ENCODE data around the gene SLC6A3.
"Not testable (repeated sequence)": the region's sequence is repeated elsewhere in the genome, so short reads cannot be mapped to it uniquely, and the experiment has no call there.

The SLC6A3 gene

GRCh38 chr5:1439388-1440097 is 5.7 kb downstream of the SLC6A3 start:
- DNase-seq (ENCODE audit: low read depth) = no peak

DNA sequence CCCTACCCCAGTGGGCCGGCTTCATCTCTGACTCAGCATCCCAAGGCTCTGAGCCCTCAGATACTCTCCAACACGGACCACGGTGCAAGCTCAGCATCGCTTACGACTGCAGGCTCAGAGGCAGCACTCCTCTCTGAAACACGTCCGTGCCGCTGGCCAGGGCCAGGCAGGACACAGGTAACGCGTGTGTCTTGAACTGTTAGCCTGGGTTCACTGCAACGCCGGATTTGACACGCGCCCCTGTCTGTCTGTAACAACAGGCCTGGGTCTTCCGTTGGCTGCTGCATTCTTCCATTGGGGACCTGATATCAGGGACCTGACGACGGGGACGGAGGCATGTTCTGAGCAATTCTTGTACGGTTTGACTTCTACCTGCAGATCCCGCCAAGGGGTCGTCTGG is 6.4 kb downstream of the SLC6A3 start:
- DNase-seq (ENCODE audit: low read depth) = no peak

- DNase-seq (ENCODE audit: low read depth) = no peak
Observed at GRCh38 chr5:1437876-1438559, 7.2 kb downstream of the SLC6A3 start.

DNA sequence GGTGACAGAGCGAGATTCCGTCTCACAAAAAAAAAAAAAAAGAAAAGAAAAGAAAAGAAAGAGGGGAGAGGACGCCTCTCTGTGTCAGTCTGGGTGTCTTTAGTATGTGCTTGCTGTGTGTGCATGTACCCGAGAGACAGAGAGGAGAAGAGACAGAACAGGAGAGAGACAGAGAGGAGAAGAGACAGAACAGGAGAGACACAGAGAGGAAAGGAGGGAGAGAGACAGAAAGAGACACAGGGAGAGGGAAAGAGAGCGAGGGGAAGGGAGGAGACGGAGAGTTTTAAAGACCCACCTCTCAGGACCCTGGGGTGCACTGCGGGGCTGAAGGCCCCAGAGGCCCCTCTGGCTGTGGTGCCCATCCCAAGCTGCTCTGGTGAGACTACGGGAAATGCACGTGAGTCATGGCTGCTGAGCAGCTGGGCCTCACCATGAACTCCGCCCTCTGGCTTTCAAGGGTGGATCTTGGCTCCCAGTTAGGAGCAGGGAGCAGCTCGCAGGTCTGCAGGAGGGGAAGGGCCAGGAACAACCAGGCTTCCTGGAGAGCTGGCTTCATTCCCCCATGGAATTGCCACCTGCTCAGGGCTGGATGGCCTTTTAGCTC is 7.9 kb downstream of the SLC6A3 start:
- DNase-seq (ENCODE audit: low read depth) = peak; percentile 29

DNA sequence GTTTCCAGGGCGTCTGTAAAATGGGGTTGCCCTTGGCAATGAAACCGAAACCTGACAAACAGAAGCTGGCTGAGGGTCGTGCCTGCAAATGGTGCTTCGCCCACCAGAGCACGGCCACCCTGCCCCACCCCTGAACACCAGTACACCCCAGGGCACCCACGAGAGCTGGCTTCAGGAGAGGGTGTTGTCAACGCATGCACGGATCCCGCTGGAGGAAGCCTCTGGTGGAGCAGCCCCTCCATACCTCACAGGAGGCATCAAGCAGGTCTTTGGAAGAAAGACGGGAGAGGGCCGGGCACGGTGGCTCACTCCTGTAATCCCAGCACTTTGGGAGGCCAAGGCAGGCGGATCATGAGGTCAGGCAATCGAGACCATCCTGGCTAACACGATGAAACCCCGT is 8.6 kb downstream of the SLC6A3 start:
- DNase-seq (ENCODE audit: low read depth) = no peak

- DNase-seq (ENCODE audit: low read depth) = no peak
Observed at GRCh38 chr5:1436036-1436435, 9.2 kb downstream of the SLC6A3 start.

DNA sequence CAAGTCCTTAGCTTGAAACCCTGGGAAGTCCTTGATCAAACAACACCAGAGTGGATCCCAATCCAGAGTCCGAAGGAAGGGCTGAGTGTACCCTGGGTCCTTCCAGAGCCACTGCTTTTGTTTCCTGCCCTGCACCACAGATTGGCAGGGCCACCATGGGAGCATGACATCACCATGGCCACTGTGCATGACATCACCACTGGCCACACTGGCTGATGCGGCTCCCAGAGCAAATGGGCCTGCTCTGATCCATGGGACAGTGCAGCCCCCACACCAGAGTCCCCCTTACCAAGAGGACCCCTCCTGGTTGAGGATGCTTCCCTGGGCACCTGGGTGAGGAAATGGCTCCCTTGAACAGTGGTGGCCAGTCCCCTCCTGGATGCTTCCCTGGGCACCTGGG is 9.9 kb downstream of the SLC6A3 start:
- DNase-seq (ENCODE audit: low read depth) = no peak

GRCh38 chr5:1432296-1432695 is 12.9 kb downstream of the SLC6A3 start:
- DNase-seq (ENCODE audit: low read depth) = no peak

GRCh38 chr5:1431896-1432295 is 13.3 kb downstream of the SLC6A3 start:
- no peak for DNase-seq (ENCODE audit: low read depth)

DNA sequence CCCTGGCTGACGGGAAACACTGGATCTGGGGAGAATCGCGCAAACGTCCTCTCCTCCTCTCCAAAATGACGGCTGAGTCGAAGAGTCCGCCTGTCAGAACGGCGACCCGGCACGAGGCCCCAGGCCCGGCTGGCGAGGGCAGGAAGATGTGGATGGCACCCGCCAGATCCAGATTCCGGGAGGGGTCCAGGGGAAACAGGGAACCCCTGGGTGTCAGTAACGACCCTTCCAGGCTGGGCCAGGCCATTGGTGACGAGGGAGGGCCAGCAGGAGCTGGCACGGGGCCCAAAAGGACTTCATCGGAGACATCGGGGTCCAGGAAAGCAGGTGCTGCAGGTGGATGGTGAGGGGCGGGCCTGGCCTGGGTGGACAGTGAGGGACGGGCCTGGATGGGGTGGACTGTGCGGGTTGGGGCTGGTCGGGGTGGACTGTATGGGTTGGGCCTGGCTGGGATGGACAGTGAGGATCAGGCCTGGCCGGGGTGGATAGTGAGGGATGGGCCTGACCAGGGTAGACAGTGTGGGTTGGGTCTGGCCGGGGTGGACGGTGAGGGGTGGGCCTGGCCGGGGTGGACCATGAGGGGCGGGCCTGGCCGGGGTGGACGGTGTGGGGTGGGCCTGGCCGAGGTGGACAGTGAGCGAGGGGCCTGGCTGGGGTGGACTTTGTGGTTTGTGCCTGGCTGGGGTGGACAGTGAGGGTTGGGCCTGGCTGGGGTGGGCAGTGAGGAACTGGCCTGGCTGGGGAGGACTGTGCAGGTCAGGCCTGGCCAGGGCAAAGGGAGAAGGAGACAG is 14.0 kb downstream of the SLC6A3 start:
- DNase-seq (ENCODE audit: low read depth) = no peak

GRCh38 chr5:1430121-1430795 is 15.0 kb downstream of the SLC6A3 start:
- no peak for DNase-seq (ENCODE audit: low read depth)

- DNase-seq (ENCODE audit: low read depth) = no peak
Observed at GRCh38 chr5:1429496-1429895, 15.7 kb downstream of the SLC6A3 start.

- DNase-seq (ENCODE audit: low read depth) = no peak
Observed at GRCh38 chr5:1429066-1429465, 16.2 kb downstream of the SLC6A3 start.

GRCh38 chr5:1428107-1428506 is 17.1 kb downstream of the SLC6A3 start:
- no peak for DNase-seq (ENCODE audit: low read depth)

- no peak for DNase-seq (ENCODE audit: low read depth)
Observed at GRCh38 chr5:1424716-1425115, 20.5 kb downstream of the SLC6A3 start.

- DNase-seq (ENCODE audit: low read depth) = no peak
Observed at GRCh38 chr5:1423901-1424603, 21.2 kb downstream of the SLC6A3 start.

DNA sequence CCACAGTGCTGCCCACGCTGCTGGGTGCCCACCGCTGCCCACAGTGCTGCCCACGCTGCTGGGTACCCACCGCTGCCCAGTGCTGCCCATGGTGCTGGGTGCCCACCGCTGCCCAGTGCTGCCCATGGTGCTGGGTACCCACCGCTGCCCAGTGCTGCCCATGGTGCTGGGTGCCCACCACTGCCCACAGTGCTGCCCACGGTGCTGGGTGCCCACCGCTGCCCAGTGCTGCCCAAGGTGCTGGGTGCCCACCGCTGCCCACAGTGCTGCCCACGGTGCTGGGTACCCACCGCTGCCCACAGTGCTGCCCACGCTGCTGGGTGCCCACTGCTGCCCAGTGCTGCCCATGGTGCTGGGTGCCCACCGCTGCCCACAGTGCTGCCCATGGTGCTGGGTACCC is 22.7 kb downstream of the SLC6A3 start:
- DNase-seq (ENCODE audit: low read depth) = not testable (repeated sequence)

DNA sequence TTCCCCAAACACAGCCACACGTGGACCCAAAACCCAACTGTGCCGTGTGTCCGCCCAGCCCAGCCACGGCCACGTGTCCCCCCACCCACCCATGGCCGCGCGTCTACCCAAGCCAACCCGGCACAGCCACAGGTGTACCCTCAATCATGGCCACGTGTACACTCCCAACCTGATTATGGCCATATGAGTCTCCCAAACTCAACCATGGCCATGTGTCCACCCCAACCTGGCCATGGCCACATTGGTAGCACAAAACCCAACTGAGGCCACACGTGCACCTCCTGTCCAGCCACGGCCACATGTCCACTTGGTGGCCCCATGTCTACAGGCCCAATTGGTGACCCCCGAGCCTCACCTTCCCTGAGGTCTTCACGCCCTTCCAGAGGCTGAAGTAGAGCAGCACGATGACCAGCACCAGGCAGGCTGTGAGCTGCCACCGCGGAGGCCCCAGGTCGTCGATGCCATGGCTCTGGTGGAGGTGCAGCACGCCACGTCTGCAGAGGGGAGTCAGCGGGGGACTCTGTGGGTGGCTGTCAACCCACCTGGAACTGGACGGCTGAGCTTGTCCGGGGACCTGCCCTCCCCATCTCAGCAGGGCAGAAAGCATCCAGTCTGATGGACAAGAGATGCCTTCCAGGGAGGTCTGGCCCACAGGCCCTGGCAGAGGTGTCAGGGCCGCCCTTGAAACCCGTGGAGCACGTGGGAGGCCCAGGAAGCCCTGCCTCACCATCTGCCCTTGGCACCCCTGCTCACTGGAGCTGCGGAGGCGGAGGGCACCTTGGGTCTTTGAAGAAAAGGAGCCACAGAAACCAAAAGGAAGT is 23.5 kb downstream of the SLC6A3 start:
- DNase-seq (ENCODE audit: low read depth) = no peak

DNA sequence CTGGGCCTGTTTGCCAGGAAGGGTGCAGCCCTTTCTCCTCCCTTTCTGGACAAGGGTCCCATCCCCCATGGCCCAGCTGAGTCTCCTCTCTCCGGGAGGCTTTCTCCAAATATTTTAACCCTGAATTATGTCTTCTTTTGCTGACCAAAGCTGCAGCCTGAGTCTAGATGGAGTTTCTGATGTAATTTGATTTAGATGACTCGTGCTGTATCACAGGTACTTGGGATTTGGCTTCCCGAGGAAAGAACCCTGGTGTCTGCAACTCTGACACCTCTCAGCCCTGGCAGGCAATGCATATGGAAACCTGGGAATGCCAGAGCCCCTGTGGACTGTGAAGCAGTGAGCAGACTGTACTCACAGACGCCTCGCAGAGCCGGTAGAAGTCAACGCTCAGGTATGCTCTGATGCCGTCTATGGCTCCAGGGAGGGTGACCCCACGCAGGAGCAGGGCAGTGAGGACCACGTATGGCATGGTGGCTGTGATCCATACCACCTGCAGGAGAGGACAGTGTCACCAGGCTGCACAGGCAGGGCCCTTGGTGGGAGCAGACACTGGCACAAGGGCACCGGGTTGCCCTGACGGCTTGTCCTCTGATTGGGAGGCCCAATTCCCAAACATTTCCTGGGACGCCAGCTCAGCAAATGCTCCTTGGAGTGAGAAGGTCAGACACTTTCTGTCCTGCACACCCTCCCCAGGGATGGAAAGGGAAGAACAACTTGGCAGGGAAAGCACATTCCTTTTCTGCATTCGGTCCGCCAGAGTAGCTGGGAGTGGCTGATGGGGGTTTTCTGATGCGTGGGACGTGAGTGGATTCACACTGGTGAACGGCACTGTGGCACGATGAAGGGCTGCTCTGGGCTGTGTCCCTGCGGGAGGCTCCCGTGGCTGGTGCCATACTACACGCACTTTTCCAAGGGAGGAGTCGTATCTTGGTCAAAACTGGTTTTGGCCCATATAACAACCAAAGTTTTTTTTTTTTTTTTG is 24.7 kb downstream of the SLC6A3 start:
- no peak for DNase-seq (ENCODE audit: low read depth)
